RWPE2 (cell line): ENCODE data around the gene KIF3A.
A peak's percentile ranks its signal among the peaks of the same experiment; 100 is the strongest.

Source experiments
- ATAC-seq: fragments of 200-7000 bp; cut with Tn5 transposase; 3 replicates; pipeline ENCODE4 v1.9.1; 2021; ENCODE audit warnings: low read depth
- DNase-seq: peaks from one replicate; pipeline ENCODE4 v3.0.0-alpha.2; 2020; ENCODE audit warnings: low spot score
- H3K27ac ChIP-seq: fragments of 450-650 bp; 2 replicates; pipeline ENCODE4 v1.5.1; 2017; ENCODE audit warnings: mild to moderate bottlenecking; ENCODE audit not compliant: poor library complexity, severe bottlenecking
- H3K27me3 ChIP-seq: fragments of 250-450 bp; sonication (Bioruptor Pico); 2 replicates; pipeline ENCODE4 v1.5.1; 2021; ENCODE audit warnings: mild to moderate bottlenecking, moderate library complexity; ENCODE audit not compliant: insufficient read depth, poor library complexity, severe bottlenecking
- H3K36me3 ChIP-seq: fragments of 250-450 bp; sonication (Bioruptor Pico); 2 replicates; pipeline ENCODE4 v1.5.1; 2020; ENCODE audit warnings: low read depth, mild to moderate bottlenecking, moderate library complexity
- H3K4me1 ChIP-seq: fragments of 250-450 bp; sonication (Bioruptor Pico); 2 replicates; pipeline ENCODE4 v1.5.1; 2021; ENCODE audit warnings: mild to moderate bottlenecking, moderate library complexity; ENCODE audit not compliant: insufficient read depth, poor library complexity, severe bottlenecking
- H3K4me3 ChIP-seq: fragments of 250-450 bp; sonication (Bioruptor Pico); 2 replicates; pipeline ENCODE4 v1.5.1; 2021; ENCODE audit warnings: mild to moderate bottlenecking, moderate library complexity; ENCODE audit not compliant: severe bottlenecking
- H3K9me3 ChIP-seq: fragments of 250-450 bp; sonication (Bioruptor Pico); 2 replicates; pipeline ENCODE4 v1.5.1; 2021; ENCODE audit warnings: mild to moderate bottlenecking, moderate library complexity; ENCODE audit not compliant: severe bottlenecking
- CTCF ChIP-seq: fragments of 450-650 bp; IDR thresholded peaks from one replicate; pipeline ENCODE4 v1.5.1; 2017; ENCODE audit warnings: mild to moderate bottlenecking, moderate library complexity; ENCODE audit not compliant: poor library complexity, severe bottlenecking

Gene KIF3A

GRCh38 chr5:132656774-132657355 lies 80.5 kb downstream of the KIF3A start:
- no peak for ATAC-seq
- Histone ChIP-seq H3K36me3 (no peaks in the 10 kb centered on the region), H3K27ac (no peak overlapping the region), H3K27me3 (peaks cover 6% of the 10 kb centered on the region), H3K4me1 (no peaks in the 10 kb centered on the region), H3K4me3 (no peak overlapping the region), H3K9me3 (no peaks in the 10 kb centered on the region)
- TF ChIP-seq CTCF = no peak
- no peak for DNase-seq

GRCh38 chr5:132655821-132656773 lies 81.2 kb downstream of the KIF3A start:
- Histone ChIP-seq H3K4me1 (no peaks in the 10 kb centered on the region), H3K36me3 (no peaks in the 10 kb centered on the region), H3K9me3 (no peaks in the 10 kb centered on the region), H3K4me3 (peak overlapping the region; percentile 30), H3K27me3 (peaks cover 6% of the 10 kb centered on the region), H3K27ac (no peak overlapping the region)
- ATAC-seq = peak; percentile 28
- DNase-seq = no peak
- TF ChIP-seq CTCF = peak; percentile 59

GRCh38 chr5:132653716-132654115 lies 83.6 kb downstream of the KIF3A start:
- Histone ChIP-seq H3K27me3 (peaks cover 6% of the 10 kb centered on the region), H3K9me3 (no peaks in the 10 kb centered on the region), H3K36me3 (no peaks in the 10 kb centered on the region), H3K4me3 (no peak overlapping the region), H3K4me1 (no peaks in the 10 kb centered on the region), H3K27ac (no peak overlapping the region)
- TF ChIP-seq CTCF = peak; percentile 6
- ATAC-seq (peak; percentile 13; the same call in 1 of the 3 replicates), DNase-seq (no peak)

GRCh38 chr5:132651838-132652469 lies 85.4 kb downstream of the KIF3A start:
- TF ChIP-seq CTCF = no peak
- no peaks in the 10 kb centered on the region for H3K36me3 ChIP-seq
- no peaks in the 10 kb centered on the region for H3K9me3 ChIP-seq
- ATAC-seq = no peak
- no peaks in the 10 kb centered on the region for H3K4me1 ChIP-seq
- DNase-seq = no peak
- H3K27me3 ChIP-seq = peaks cover 6% of the 10 kb centered on the region
- H3K27ac ChIP-seq = no peak overlapping the region
- H3K4me3 ChIP-seq = no peak overlapping the region
